GM18909 (cell line): ENCODE measurements around the gene FAM163B.

ENCODE experiments used
- ATAC-seq: cut with Tn5 transposase; IDR thresholded peaks from one replicate; pipeline ENCODE4 v1.9.1; 2021; ENCODE audit warnings: mild to moderate bottlenecking; ENCODE audit not compliant: unreplicated experiment, poor library complexity

The FAM163B gene

GRCh38 chr9:133536536-133536935 is 72.7 kb downstream of the FAM163B start:
- ATAC-seq = no peak

- ATAC-seq = no peak
Observed at GRCh38 chr9:133536080-133536479, 73.1 kb downstream of the FAM163B start.

DNA sequence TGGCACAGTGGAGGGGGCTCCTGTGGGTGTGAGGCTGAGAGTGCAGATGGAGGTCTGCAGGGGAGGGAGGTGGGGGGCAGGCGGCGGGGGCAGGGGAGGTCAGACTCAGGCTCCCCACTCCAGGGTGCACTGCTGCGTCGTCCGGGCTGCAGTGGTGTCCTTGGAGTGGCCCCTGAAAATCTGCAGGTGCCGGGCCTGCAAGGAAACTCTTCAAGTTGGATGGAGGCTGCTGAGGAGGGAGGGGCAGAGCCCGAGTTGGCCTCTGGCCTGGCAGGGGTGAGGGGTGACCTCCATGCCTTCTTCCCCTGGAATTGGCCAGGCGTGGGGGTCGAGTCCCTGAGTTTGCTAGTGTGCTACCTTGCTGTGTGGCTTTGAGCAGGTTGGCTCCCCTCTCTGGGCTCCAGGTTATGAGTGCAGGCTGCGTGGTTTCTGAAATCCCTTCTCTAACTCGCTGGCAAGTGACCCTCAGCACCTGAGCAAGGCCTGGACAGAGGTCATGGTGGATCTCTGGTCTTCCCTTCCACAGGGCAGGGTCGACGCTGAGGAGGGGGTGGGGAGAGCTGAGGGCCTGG is 73.8 kb downstream of the FAM163B start:
- no peak for ATAC-seq

DNA sequence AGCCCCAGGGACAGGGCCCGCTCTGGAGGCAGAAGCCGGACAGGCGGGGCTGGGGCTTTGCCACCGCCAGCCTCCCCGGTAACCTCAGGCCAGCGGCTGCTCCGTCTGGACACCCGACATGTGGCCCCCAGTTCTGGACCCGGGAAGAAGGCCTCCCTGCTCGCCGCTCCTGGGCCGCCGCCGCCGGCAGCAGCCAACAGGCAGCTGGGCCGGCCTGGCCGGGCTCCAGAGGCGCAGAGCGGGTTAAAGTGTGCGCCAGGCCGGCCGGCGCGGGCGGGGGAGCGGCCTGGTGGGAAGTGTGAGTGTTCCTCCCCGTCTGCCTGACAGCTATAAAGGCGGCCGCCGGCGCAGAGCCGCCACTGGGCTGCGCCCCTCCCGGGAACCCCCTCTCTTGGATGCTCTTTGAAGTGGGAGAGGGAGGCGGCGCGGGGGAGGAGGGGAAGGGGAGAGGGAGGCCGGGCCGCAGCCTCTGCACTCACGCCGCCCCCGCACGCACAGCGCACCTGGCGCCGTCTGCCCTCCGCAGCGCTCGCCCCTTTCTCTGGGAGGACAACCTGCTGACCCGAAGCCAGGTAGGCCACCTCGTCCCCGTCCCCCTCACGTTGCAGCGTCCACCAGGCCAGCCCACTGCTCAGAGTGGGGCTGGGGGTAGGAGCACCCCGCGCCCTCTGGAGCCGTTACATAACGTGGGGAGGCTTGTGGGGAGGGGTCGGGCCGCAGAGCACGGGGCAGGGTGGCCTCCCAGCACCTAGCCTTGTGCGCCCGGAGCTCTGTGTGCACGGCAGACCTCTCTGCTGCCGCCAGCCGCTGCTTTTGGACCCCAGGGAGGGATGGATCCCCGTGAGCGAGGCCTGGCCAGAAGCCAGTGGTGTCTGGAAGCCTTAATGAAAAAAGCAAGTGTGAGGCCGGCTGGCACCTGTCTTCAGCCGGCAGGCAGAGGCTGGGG is 74.6 kb downstream of the FAM163B start, which contains the start of gene ADAMTSL2:
Gene ADAMTSL2, plus strand, starts transcription at position 359 of the 946 bp plus-strand sequence. CDS start 2,009 bp downstream, outside the sequence.
- no peak for ATAC-seq

DNA sequence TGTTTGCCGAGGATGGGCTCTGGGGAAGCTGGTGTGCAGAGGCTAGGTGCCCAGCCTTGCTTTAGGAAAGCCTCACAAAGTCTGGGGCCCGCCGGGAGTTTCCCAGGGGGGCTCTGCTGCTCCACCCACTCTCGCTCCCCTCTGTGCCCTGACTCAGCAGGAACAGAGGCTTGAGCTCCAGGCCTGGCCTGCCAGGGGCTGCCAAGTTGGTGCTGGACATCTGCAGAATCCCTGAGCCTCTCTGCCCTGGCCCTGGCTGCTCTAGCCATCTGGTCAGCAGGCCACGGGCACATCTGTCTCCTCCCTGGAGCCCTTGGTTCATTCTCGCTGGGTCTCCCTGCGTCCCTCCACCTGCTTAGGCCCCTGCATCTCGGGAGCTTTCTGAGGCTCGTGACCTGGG is 75.3 kb downstream of the FAM163B start:
- ATAC-seq = no peak

GRCh38 chr9:133532937-133533668 is 76.1 kb downstream of the FAM163B start:
- ATAC-seq = no peak

GRCh38 chr9:133531293-133531692 is 77.9 kb downstream of the FAM163B start:
- no peak for ATAC-seq

DNA sequence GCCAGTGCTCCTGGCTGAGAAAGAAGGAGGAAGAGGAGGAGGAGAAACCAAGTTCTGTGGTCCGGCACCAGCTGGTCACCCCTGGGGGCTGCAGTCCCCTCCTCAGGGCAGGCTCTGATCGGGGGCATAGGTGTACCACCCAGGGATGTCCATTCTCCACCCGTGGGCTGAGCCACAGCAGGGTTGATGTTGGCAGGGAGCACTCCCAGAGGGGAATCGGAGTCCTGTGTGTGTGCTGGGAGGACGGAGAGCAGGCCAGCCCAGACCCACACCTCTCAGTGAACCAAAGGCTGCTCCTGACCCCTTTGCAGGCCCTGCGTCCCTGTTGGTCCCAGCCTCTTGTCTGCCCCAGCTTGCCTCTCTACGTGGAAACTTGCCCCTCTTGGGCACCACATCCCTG is 79.3 kb downstream of the FAM163B start:
- no peak for ATAC-seq

DNA sequence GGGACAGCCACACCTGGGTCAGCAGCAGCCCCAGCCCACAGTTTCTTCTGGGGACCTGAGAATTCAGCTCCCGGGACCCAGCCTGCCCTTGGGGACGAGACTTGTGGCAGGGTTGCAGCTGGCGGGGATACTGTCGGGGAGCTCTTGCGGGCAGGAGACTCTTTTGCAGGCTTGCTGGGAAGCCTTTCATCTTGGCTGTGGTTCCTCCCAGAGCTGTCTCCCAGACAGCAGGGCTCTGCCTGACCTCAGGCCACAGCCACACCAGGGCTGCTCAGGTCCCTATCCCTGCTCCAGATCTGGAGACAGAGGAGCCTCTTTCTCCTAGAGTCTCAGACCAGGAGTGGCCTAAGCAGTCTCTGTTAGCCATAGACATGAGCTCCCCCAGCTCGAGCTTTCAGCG is 79.7 kb downstream of the FAM163B start:
- no peak for ATAC-seq

DNA sequence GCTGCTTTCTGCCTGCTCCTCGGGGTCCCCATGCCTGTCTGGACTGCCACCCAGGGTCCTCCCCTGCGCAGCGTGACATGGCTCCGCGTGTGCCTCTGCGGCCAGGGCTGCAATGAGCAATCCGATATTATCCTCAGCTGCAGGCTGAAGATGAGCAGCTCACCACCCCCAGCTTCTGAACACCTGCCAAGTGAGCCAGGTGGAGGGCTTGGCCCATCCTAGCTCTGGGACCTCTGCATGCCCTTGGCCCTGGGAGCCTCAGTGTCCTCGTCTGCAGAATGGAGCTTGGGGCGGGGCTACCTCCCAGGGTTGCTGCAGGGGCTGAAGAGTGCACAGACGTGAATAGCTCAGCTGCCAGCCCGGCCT is 80.3 kb downstream of the FAM163B start:
- ATAC-seq = no peak

GRCh38 chr9:133528001-133528875 is 81.0 kb downstream of the FAM163B start:
- ATAC-seq = no peak

DNA sequence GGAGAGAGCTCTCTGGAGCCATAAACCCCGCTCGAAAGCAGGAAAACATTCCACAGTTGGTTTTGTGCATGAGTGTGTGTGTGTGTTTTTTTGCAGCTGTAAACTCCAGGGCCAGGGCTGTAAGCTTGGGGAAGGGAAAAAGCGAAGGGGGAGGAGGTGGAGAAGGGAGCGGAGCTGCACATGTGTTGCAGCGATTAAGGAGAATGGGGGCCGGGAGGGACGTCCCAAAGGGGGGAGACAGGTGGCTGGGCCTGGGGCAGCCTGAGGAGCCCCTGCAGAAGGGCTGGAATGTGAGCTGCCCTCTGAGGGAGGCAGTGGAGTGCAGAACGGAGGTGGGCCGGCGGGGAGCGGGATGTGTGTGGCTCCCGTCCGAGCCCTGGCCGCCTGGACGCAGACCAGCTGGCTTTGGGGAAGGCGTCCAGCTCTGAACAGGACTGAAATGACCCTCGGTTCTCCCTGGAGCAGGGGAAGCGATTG is 81.7 kb downstream of the FAM163B start:
- ATAC-seq = no peak
